Thyroid gland (tissue), 4 donors: ENCODE data around the gene OOSP2.

Experiments
- CTCF ChIP-seq, 6 experiments: fragments of 200-600 bp in 3 of 6; fragments of 450-650 bp in 3 of 6; sonication (generic) in 3 of 6; IDR thresholded peaks; one replicate each; pipeline ENCODE4 v1.5.1; 2016 to 2019; ENCODE audit warnings: antibody characterized with exemption in 6 of 6, mild to moderate bottlenecking in 2 of 6, inconsistent platforms in 1 of 6, moderate library complexity in 1 of 6
- POLR2A ChIP-seq, 2 donors: fragments of 450-650 bp; IDR thresholded peaks; one replicate each; pipeline ENCODE4 v1.6.1; 2017; ENCODE audit warnings: antibody characterized with exemption in 2 of 2, mild to moderate bottlenecking in 2 of 2, moderate library complexity in 1 of 2

GRCh38 chr11:59992425-59992824, 47.8 kb upstream of the OOSP2 start:
- TF ChIP-seq POLR2A (IDR thresholded peaks at IDR 0.05) = no peak
- no peak for TF ChIP-seq CTCF (IDR thresholded peaks at IDR 0.05)
